Activated CD4-positive, CD25-positive, alpha-beta regulatory T cell treated with anti-CD3 and anti-CD28 coated beads, Interleukin-2, amount 50 U/mL, for 24 hours (primary cell): ENCODE results near the gene CXCR4.

Experiments used
- ATAC-seq, 2 donors: fragments of 150-1000 bp; cut with Tn5 transposase; one replicate each; pipeline ENCODE4 v1.10.0; 2021; ENCODE audit warnings: mild to moderate bottlenecking in 1 of 2, moderate library complexity in 1 of 2

CXCR4 gene

GRCh38 chr2:136117909-136118818, at the start of gene CXCR4:
Gene CXCR4, minus strand, starts transcription at chr2:136118149. Its CDS starts 89 bp downstream, at chr2:136118060.
- peak; percentile 39 to 47 for ATAC-seq

GRCh38 chr2:136164280-136164776, 46.4 kb upstream of the CXCR4 start:
- ATAC-seq = no peak

- no peak for ATAC-seq
These were observed 44.5 kb upstream of the CXCR4 start for GRCh38 chr2:136162438-136162837.

- ATAC-seq = no peak
These were observed 38.5 kb upstream of the CXCR4 start for GRCh38 chr2:136156411-136156810.

- no peak for ATAC-seq
These were observed 36.4 kb upstream of the CXCR4 start for GRCh38 chr2:136154384-136154783.

- no peak for ATAC-seq
These were observed 33.3 kb upstream of the CXCR4 start for GRCh38 chr2:136151021-136151971.

- no peak for ATAC-seq
These were observed 31.1 kb upstream of the CXCR4 start for GRCh38 chr2:136149011-136149410.

GRCh38 chr2:136146564-136146963, 28.6 kb upstream of the CXCR4 start:
- no peak for ATAC-seq

- no peak for ATAC-seq
These were observed 25.9 kb upstream of the CXCR4 start for GRCh38 chr2:136143603-136144451.

- ATAC-seq = no peak
These were observed 23.7 kb upstream of the CXCR4 start for GRCh38 chr2:136141510-136142149.

- ATAC-seq = peak; percentile 41 to 46
These were observed 21.7 kb upstream of the CXCR4 start for GRCh38 chr2:136139631-136140030.

- no peak for ATAC-seq
These were observed 20.0 kb upstream of the CXCR4 start for GRCh38 chr2:136137982-136138381.

GRCh38 chr2:136136931-136137330, 19.0 kb upstream of the CXCR4 start:
- no peak for ATAC-seq

GRCh38 chr2:136135921-136136906, 18.3 kb upstream of the CXCR4 start:
- ATAC-seq = peak; percentile 64

GRCh38 chr2:136135462-136135861, 17.5 kb upstream of the CXCR4 start:
- ATAC-seq = no peak

- peak; percentile 48 to 54 for ATAC-seq
These were observed 16.2 kb upstream of the CXCR4 start for GRCh38 chr2:136134126-136134525.

- no peak for ATAC-seq
These were observed 15.6 kb upstream of the CXCR4 start for GRCh38 chr2:136133586-136133985.

GRCh38 chr2:136133176-136133575, 15.2 kb upstream of the CXCR4 start:
- no peak for ATAC-seq

GRCh38 chr2:136132825-136133155, 14.8 kb upstream of the CXCR4 start:
- ATAC-seq = peak in 1 of 2 donors; percentile 3
